GM10266 (cell line): Measurements from ENCODE around the gene NLRC5.

Source experiments
- DNase-seq: peaks from one replicate; pipeline ENCODE4 v3.0.0; 2012; ENCODE audit errors: extremely low spot score
- TF ChIP-seq, protein P1 (sequence below): IDR thresholded peaks from 2 replicates; pipeline ENCODE4 v1.5.1; 2012; ENCODE audit warnings: mild to moderate bottlenecking, low read depth; ENCODE audit not compliant: control insufficient read depth, insufficient read depth; ENCODE audit errors: missing control alignments

Gene NLRC5

DNA sequence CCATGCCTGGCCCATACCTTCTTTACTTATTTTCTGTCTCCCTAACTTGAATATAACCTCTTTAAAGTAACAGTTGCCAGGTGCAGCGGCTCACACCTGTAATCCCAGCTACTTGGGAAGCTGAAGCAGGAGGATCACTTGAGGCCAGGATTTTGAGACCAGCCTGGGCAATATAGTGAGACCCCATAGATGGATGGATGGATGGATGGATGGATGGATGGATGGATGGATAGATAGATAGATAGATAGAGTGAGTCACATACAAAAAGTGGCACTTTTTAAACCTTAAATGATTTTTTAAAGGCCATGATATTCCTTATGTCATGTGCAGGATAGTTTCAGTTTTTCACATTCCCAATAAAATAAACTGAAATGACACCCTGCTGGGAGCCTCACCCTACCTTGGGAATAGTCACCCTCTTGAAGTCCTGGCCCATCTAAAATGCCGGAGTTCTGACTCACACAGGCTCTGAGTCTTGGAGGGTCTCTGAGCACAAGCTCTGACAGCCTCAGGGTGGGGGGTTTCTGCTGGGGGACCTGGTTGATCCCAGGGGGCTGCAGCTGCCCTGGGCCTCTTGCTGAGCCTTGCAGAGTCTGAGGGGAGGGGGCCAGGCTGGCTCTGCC, 129.2 kb downstream of the NLRC5 start:
- TF ChIP-seq, protein P1, sequence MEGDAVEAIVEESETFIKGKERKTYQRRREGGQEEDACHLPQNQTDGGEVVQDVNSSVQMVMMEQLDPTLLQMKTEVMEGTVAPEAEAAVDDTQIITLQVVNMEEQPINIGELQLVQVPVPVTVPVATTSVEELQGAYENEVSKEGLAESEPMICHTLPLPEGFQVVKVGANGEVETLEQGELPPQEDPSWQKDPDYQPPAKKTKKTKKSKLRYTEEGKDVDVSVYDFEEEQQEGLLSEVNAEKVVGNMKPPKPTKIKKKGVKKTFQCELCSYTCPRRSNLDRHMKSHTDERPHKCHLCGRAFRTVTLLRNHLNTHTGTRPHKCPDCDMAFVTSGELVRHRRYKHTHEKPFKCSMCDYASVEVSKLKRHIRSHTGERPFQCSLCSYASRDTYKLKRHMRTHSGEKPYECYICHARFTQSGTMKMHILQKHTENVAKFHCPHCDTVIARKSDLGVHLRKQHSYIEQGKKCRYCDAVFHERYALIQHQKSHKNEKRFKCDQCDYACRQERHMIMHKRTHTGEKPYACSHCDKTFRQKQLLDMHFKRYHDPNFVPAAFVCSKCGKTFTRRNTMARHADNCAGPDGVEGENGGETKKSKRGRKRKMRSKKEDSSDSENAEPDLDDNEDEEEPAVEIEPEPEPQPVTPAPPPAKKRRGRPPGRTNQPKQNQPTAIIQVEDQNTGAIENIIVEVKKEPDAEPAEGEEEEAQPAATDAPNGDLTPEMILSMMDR = no peak
- DNase-seq = no peak

DNA sequence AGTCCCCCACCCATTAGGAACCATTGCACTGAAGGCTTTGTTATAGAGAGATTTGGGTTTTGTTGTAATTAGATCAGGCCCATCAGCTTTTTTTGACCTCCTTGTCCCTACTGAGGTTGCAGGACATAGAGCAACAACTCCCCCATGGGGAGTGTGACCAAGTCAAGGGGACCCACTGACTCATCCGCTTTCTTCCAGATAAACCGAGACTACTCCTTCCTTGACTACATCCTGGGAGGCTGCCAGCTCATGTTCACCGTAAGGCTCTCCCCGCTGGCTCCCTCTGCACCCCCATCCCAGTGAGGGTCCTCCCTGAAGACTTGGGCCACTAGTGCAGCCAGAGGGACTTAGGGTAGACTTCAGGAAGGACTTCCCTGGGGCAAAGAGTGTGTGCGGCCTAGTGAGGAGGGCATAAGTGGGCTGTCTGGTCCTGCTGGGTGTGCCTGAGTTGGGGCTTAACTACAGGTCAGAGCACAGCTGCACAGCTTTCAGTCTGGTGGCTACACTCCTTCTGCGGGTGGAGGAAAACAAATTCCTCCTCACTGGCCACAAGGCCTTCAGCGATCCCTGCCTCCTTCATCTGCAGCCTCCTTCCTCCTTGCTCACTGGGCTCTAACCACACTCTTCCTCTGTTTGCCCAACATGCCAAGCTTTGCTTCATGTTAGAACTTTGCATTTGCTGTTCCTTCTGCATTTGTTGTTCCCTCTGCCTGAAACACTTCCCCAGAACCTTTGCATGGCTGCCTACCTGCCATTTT, 134.0 kb downstream of the NLRC5 start:
- TF ChIP-seq, protein P1 = no peak
- DNase-seq = no peak

DNA sequence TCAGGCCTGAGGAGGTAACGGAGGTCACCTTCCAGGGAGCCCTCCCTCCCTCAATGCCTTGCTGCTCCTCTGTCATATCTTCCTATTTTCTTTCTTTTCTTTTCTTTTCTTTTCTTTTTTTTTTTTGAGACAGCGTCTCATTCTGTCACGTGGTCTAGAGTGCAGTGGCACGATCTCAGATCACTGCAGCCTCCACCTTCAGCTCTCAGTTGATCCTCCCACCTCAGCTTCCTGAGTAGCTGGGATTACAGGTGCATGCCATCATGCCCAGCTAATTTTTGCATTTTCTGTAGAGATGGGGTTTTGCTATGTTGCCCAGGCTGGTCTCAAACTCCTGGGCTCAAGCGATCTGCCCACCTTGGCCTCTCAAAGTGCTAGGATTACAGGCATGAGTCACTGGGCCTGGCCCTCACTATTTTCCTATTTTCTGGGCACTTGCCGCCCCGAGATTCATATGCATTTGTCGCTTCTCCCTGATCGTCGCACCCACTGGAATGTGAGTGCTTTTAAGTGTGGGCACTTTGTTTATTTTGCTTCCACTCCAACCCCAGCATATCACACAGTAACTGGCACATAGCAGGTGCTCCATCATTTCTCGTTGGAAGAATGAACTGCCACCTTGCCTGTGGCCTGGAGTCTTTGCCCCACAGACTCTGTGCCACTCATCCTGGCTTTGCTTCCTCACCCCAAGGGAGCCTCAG, 134.8 kb downstream of the NLRC5 start:
- TF ChIP-seq, protein P1 = no peak
- no peak for DNase-seq

DNA sequence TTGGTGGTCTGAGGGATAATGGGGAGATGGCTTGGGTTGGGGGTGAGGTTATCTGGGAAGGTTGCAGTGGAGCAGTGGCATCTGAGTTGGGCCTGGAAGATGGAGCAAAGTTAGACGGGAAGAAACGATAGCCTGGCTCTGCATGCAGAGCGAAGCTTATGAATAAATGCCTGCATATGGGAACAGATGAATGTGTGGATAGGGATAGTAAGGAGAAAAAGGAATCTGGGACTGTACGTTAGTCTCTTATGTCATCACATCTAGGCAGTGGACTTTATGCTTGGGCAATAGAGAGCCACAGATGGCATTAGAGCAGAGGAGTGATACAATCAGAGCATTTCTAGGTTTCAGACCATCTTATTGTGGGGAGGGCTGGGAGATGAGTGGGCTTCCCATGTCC, 136.0 kb downstream of the NLRC5 start:
- TF ChIP-seq, protein P1 = no peak
- DNase-seq = no peak

DNA sequence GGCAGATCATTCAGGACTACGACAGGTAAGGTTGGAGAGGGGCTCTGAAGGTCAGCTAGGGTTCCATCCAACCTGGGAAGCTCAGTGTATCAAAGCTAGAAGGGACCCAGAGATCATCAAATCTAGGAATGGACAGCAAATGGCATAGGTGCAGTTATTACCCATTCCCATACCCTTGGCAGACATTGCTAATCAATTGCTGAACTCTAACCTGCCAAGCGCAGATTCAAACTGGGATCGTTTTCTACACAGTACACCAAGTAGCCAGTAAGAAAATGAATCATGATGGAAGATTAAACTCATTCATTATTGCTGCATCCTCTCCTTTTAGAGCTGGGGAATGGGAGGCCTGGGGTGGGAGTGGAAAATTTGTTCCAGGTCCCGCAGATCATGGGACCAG, 136.6 kb downstream of the NLRC5 start:
- TF ChIP-seq, protein P1 = no peak
- no peak for DNase-seq

DNA sequence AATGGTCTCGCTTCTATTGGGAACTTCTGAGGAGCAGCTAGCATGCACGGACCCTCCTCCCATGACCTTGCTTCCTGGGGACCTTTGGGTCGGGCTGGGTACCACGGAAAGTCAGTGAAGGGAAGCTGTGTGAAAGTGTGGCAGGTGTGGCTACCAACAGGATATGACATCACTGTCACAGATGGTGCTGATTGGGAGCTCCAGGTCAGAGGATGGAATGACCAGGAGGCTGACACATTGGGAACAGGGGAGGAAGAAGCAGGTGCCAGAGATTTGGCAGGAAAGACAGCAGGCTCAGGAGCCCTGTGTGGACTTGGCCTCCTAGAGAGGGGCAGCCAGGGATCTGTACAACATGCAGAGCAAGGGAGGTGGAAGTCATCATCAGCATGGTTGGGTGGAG, 137.1 kb downstream of the NLRC5 start:
- TF ChIP-seq, protein P1 = no peak
- no peak for DNase-seq
